Body of pancreas (tissue), 4 donors: ENCODE measurements around the gene SLC16A9. TPM values are rescaled to one million over a fixed set of nuclear protein-coding genes. Genes with fewer than 3 reads are reported as not detected.

Experiments used
- ATAC-seq: fragments of 150-250 bp; one replicate; pipeline ENCODE4 v1.9.1; 2016
- DNase-seq, 4 donors: peaks; one replicate each; pipeline ENCODE4 v3.0.0-alpha.2; 2019
- H3K27ac ChIP-seq, 4 donors: fragments of 200-600 bp; sonication (generic); 1 replicate in 3 of 4; 2 replicates in 1 of 4; pipeline versions ENCODE4 v1.5.1 to v1.6.1; 2016 to 2019; ENCODE audit warnings: mild to moderate bottlenecking in 1 of 4, mixed read lengths in 1 of 4, moderate library complexity in 1 of 4
- H3K27me3 ChIP-seq, 2 donors: fragments of 200-600 bp; sonication (generic); one replicate each; pipeline ENCODE4 v1.6.0; 2016; ENCODE audit warnings: mild to moderate bottlenecking in 1 of 2
- H3K36me3 ChIP-seq, 2 donors: fragments of 200-600 bp; sonication (generic); replicated peaks in 1 of 2; 2 replicates each; pipeline ENCODE4 v1.5.1; 2016; ENCODE audit warnings: low read depth in 2 of 2; ENCODE audit not compliant: insufficient read depth in 1 of 2
- H3K4me1 ChIP-seq: fragments of 200-600 bp; sonication (generic); one replicate; pipeline ENCODE4 v1.6.0; 2016
- H3K4me3 ChIP-seq, 2 donors: fragments of 200-600 bp; sonication (generic); 1 replicate in 1 of 2; 2 replicates in 1 of 2; pipeline ENCODE4 v1.5.1; 2016 to 2019
- H3K9me3 ChIP-seq, 3 donors: fragments of 200-600 bp; sonication (generic); 1 replicate in 2 of 3; 2 replicates in 1 of 3; pipeline ENCODE4 v1.5.1; 2016
- POLR2A ChIP-seq, 3 donors: fragments of 450-650 bp; IDR thresholded peaks; one replicate each; pipeline ENCODE4 v1.6.1; 2016; ENCODE audit warnings: antibody characterized with exemption in 3 of 3, mild to moderate bottlenecking in 2 of 3
- WGBS, 2 donors: methylation state at CpG; one replicate each; pipeline ENCODE4 v1.1.5; 2017; 5-methylcytosine and 5-hydroxymethylcytosine counted together
- intact Hi-C: fragments of 100-400 bp; cut with DNase I; formaldehyde crosslinking; loops from one replicate; pipeline ENCODE4 v1.15.1; 2023
- total RNA-seq, 2 donors: library from RNA; depleted of rRNA; stranded (reverse); fragments of >200 nt; gene quantifications; one replicate each; pipeline ENCODE4 v1.1.0, GENCODE V29; 2016
- TF ChIP-seq, protein P1 (sequence below), 7 experiments: fragments of 450-650 bp in 4 of 7; fragments of 200-600 bp in 3 of 7; sonication (generic) in 3 of 7; IDR thresholded peaks; one replicate each; pipeline ENCODE4 v1.5.1; 2016 to 2019; ENCODE audit warnings: antibody characterized with exemption in 7 of 7

The SLC16A9 gene
- total RNA-seq, 2 donors from 2014 or later = 0.78 to 2.6 TPM

DNA sequence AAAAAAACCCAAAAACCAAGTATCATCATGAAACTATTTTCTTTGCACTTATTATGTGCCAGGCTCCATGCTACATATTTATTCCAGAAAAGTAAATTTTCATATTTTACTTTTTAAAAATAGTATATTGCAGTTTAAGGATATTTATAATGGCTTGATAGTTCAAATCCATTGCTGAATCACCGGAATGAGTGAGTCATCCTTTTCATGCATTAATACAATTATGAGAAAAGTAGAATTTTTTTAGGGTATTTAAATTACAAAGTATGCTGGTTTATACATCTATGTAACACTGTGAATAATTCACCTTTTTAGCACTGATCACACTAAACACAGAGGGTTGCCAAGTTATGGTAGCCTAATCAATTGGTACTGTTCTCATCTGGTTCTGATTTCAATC is 54.3 kb downstream of the SLC16A9 start:
- Histone ChIP-seq H3K27ac (no peak overlapping the region), H3K36me3 (no peaks in the 10 kb centered on the region), H3K27me3 (no peaks in the 10 kb centered on the region), H3K4me1 (peaks cover 3% of the 10 kb centered on the region), H3K9me3 (no peaks in the 10 kb centered on the region), H3K4me3 (no peak overlapping the region)
- TF ChIP-seq, protein P1, sequence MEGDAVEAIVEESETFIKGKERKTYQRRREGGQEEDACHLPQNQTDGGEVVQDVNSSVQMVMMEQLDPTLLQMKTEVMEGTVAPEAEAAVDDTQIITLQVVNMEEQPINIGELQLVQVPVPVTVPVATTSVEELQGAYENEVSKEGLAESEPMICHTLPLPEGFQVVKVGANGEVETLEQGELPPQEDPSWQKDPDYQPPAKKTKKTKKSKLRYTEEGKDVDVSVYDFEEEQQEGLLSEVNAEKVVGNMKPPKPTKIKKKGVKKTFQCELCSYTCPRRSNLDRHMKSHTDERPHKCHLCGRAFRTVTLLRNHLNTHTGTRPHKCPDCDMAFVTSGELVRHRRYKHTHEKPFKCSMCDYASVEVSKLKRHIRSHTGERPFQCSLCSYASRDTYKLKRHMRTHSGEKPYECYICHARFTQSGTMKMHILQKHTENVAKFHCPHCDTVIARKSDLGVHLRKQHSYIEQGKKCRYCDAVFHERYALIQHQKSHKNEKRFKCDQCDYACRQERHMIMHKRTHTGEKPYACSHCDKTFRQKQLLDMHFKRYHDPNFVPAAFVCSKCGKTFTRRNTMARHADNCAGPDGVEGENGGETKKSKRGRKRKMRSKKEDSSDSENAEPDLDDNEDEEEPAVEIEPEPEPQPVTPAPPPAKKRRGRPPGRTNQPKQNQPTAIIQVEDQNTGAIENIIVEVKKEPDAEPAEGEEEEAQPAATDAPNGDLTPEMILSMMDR (IDR thresholded peaks at IDR 0.05) = no peak
- TF ChIP-seq POLR2A (IDR thresholded peaks at IDR 0.05) = no peak
- 93 to 94% methylated on average over 1 of the region's 1 CpG for WGBS, 2 donors
- ATAC-seq (no peak), DNase-seq (no peak)
- intact Hi-C loops = no loop called here

DNA sequence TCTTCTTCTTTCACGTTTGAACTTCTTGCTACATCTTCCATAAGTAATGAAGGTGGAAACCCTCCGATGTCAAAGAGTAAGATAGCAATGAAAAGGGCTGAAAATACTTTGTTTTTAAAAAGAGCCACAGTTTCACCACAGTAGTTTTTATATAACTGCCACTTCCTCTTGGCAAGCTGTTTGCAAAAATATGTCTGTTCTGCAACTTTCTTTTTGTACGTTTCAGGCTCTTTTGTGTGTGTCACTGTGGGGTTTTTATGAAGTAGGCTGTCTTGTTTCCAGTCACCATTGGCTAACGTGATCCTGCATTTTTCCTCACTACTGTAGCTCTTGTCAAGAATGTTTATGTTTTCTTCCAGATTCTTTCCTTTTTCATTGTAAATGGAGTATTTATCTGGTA is 55.6 kb downstream of the SLC16A9 start:
- peak overlapping the region in 2 of 4 donors; percentile 16 to 40 for H3K27ac ChIP-seq
- intact Hi-C loops = no loop called here
- WGBS, 2 donors = 42 to 50% methylated on average over 4 of the region's 4 CpGs
- peaks cover 3% of the 10 kb centered on the region for H3K4me1 ChIP-seq
- no peak for ATAC-seq
- DNase-seq = peak in 1 of 4 donors; percentile 3
- no peaks in the 10 kb centered on the region for H3K9me3 ChIP-seq
- TF ChIP-seq POLR2A (IDR thresholded peaks at IDR 0.05) = no peak
- TF ChIP-seq, protein P1 (IDR thresholded peaks at IDR 0.05) = no peak
- no peaks in the 10 kb centered on the region for H3K27me3 ChIP-seq
- H3K36me3 ChIP-seq = no peaks in the 10 kb centered on the region
- no peak overlapping the region for H3K4me3 ChIP-seq

DNA sequence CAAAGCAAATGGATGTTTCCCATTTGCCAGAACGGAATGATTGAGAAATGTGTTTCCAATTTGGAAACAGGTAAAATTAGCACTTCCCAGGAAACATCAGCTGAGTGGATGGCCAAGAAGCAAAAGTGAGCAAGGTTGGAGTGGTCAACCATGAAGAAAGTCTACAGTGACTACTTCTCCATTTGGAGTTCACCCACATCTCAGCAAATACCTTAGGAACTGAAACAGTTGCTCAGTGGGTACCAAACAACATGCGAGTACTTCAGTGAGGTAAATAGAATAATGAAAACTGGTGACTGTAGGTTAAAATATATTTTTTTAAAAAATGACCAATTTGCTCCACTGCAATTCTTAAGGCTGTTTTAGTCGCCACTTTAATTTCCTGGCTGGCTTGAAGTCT is 57.7 kb downstream of the SLC16A9 start:
- H3K27ac ChIP-seq = no peak overlapping the region
- H3K27me3 ChIP-seq = no peaks in the 10 kb centered on the region
- no peak for ATAC-seq
- intact Hi-C loops = no loop called here
- H3K4me1 ChIP-seq = no peaks in the 10 kb centered on the region
- WGBS, 2 donors = 76 to 81% methylated on average over 3 of the region's 3 CpGs
- H3K4me3 ChIP-seq = no peak overlapping the region
- no peak for DNase-seq
- H3K36me3 ChIP-seq = no peaks in the 10 kb centered on the region
- no peak for TF ChIP-seq POLR2A (IDR thresholded peaks at IDR 0.05)
- TF ChIP-seq, protein P1 (IDR thresholded peaks at IDR 0.05) = no peak
- H3K9me3 ChIP-seq = no peaks in the 10 kb centered on the region

DNA sequence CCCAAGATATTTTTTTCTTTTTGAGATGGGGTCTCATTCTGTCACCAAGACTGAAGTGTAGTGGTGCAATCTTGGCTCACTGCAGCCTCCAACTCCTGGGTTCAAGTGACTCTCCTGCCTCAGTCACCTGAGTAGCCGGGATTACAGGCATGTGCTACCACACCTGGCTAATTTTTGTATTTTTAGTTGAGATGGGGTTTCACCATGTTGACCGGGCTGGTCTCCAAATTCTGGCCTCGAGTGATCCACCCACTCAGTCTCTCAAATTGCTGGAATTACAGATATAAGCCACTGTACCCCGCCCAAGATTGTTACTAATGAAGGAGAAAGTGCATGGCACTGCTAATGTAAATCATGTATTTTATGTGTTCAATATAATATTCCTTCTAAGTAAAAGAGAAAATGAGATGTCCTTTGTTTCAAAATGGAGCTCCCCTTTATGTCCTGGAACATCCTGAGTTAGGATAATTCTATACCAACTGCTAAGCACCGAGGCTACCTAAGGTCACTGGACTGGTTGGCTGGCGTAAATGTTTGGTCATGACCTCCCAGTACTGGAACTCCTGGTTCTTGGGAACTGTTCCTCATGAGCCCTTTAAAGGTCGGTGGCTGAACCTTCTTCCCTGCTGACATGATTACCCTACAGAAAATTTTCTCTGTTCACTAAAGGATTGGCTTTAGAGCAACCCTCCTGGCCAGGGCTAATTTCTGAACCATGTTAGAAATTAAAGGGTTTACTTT is 59.9 kb downstream of the SLC16A9 start:
- intact Hi-C loops = no loop called here
- TF ChIP-seq, protein P1 (IDR thresholded peaks at IDR 0.05) = no peak
- TF ChIP-seq POLR2A (IDR thresholded peaks at IDR 0.05) = no peak
- 75 to 82% methylated on average over 7 of the region's 7 CpGs for WGBS, 2 donors

DNA sequence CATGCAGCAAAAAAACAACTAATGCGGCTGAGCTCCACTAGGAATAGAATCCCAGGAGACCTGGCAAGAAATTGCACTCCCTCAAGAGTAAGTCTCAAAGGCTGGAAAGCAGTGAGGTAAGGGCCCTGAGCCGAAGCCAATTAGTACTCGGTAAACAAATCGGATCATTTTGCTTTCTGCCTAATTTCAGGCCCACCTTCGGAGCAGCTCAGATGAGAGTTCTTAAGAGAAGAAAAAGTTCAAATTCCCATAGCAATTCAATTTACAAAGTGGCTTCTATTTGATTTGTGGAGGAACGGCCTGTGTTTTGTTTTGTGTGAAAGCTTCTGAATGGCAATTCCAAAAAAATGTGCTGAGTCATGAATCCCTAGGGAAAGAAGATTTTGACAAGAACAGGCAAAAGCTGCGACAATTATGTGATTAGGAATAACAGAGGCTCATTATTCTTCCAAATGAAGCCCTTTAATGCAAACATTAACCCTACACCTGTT is 60.9 kb downstream of the SLC16A9 start:
- no peak overlapping the region for H3K27ac ChIP-seq
- DNase-seq (no peak), ATAC-seq (no peak)
- H3K4me1 ChIP-seq = no peaks in the 10 kb centered on the region
- no peak for TF ChIP-seq POLR2A (IDR thresholded peaks at IDR 0.05)
- TF ChIP-seq, protein P1 (IDR thresholded peaks at IDR 0.05) = no peak
- intact Hi-C loops = no loop called here
- H3K36me3 ChIP-seq = no peaks in the 10 kb centered on the region
- WGBS, 2 donors = 42 to 51% methylated on average over 7 of the region's 7 CpGs
- H3K4me3 ChIP-seq = no peak overlapping the region
- no peaks in the 10 kb centered on the region for H3K27me3 ChIP-seq
- no peaks in the 10 kb centered on the region for H3K9me3 ChIP-seq

More for the DNA sequence above, 59.9 kb downstream of the SLC16A9 start:
- H3K27ac ChIP-seq = no peak overlapping the region
- H3K4me1 ChIP-seq = no peaks in the 10 kb centered on the region
- no peaks in the 10 kb centered on the region for H3K36me3 ChIP-seq
- no peak overlapping the region for H3K4me3 ChIP-seq
- no peak for ATAC-seq
- H3K27me3 ChIP-seq = no peaks in the 10 kb centered on the region
- H3K9me3 ChIP-seq = no peaks in the 10 kb centered on the region
- DNase-seq = no peak
